ENCODE results near the gene SETD6. TPM values are rescaled to one million over a fixed set of nuclear protein-coding genes. Genes with fewer than 3 reads are reported as not detected.

The SETD6 gene
- total and polyA plus RNA-seq, 2 of the 13 experiments (the other 11 are each of a cell fraction or from before 2014, with no cell fraction given) = 24.0 to 25.7 TPM

DNA sequence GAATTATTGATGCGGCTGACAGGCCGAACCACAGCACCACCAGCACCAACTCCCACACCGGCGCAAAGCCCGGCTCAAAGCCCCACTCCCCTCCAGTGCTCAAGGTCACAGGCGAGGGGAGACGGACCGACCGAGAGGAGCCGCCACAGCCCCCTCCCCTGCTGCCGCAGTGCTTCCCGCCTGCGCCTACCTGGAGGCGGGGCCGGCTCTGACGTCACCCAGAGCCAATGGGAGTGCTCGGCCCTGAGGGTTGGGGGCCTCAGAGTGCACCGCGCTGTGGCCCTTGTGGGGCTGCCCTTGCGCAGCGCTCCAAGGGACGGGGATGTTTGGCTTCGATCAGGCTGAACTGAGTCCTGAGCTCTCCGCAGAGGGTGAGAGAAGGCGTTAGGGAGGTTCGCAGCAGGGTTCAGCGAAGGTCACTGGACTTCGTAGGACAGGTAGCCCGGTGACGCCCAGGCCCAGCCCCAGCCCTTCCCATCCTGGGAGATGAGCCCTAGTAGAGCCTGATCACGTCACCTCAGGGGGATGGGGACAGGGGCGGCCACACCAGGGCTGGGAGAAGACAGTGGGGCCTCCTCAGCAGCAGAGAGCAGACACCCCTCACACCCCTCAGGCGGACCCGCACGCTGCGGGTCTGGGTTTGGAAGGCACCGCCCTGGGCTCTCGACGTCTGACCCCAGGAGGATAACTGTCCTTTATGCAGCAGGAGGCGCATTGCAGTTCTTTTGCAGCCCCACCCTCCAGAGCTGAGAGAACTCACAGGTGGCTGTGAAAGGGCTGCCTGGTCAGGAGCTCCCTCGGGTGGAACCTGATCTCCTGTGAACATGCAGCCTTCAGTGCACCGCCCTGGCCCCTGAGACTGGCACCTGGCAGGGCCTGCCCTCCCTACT, 13.8 kb upstream of the SETD6 start (continued):
- TF ChIP-seq, protein P1, sequence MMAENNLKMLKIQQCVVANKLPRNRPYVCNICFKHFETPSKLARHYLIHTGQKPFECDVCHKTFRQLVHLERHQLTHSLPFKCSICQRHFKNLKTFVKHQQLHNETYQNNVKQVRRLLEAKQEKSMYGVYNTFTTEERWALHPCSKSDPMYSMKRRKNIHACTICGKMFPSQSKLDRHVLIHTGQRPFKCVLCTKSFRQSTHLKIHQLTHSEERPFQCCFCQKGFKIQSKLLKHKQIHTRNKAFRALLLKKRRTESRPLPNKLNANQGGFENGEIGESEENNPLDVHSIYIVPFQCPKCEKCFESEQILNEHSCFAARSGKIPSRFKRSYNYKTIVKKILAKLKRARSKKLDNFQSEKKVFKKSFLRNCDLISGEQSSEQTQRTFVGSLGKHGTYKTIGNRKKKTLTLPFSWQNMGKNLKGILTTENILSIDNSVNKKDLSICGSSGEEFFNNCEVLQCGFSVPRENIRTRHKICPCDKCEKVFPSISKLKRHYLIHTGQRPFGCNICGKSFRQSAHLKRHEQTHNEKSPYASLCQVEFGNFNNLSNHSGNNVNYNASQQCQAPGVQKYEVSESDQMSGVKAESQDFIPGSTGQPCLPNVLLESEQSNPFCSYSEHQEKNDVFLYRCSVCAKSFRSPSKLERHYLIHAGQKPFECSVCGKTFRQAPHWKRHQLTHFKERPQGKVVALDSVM (CRISPR knock-in tag; IDR thresholded peaks at IDR 0.05) = no peak
- TF ChIP-seq, protein P2, sequence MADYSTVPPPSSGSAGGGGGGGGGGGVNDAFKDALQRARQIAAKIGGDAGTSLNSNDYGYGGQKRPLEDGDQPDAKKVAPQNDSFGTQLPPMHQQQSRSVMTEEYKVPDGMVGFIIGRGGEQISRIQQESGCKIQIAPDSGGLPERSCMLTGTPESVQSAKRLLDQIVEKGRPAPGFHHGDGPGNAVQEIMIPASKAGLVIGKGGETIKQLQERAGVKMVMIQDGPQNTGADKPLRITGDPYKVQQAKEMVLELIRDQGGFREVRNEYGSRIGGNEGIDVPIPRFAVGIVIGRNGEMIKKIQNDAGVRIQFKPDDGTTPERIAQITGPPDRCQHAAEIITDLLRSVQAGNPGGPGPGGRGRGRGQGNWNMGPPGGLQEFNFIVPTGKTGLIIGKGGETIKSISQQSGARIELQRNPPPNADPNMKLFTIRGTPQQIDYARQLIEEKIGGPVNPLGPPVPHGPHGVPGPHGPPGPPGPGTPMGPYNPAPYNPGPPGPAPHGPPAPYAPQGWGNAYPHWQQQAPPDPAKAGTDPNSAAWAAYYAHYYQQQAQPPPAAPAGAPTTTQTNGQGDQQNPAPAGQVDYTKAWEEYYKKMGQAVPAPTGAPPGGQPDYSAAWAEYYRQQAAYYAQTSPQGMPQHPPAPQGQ (CRISPR knock-in tag; IDR thresholded peaks at IDR 0.05; ENCODE audit: borderline replicate concordance) = no peak
- TF ChIP-seq, protein P3, sequence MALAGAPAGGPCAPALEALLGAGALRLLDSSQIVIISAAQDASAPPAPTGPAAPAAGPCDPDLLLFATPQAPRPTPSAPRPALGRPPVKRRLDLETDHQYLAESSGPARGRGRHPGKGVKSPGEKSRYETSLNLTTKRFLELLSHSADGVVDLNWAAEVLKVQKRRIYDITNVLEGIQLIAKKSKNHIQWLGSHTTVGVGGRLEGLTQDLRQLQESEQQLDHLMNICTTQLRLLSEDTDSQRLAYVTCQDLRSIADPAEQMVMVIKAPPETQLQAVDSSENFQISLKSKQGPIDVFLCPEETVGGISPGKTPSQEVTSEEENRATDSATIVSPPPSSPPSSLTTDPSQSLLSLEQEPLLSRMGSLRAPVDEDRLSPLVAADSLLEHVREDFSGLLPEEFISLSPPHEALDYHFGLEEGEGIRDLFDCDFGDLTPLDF (CRISPR knock-in tag; IDR thresholded peaks at IDR 0.05) = 0 out of 2 replicates have a peak, but pooled peaks have one; percentile 21
- TF ChIP-seq, protein P4, sequence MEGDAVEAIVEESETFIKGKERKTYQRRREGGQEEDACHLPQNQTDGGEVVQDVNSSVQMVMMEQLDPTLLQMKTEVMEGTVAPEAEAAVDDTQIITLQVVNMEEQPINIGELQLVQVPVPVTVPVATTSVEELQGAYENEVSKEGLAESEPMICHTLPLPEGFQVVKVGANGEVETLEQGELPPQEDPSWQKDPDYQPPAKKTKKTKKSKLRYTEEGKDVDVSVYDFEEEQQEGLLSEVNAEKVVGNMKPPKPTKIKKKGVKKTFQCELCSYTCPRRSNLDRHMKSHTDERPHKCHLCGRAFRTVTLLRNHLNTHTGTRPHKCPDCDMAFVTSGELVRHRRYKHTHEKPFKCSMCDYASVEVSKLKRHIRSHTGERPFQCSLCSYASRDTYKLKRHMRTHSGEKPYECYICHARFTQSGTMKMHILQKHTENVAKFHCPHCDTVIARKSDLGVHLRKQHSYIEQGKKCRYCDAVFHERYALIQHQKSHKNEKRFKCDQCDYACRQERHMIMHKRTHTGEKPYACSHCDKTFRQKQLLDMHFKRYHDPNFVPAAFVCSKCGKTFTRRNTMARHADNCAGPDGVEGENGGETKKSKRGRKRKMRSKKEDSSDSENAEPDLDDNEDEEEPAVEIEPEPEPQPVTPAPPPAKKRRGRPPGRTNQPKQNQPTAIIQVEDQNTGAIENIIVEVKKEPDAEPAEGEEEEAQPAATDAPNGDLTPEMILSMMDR (CRISPR knock-in tag; IDR thresholded peaks at IDR 0.05) = peak; percentile 9; the same call in 1 of the 2 replicates
- TF ChIP-seq, protein P5, sequence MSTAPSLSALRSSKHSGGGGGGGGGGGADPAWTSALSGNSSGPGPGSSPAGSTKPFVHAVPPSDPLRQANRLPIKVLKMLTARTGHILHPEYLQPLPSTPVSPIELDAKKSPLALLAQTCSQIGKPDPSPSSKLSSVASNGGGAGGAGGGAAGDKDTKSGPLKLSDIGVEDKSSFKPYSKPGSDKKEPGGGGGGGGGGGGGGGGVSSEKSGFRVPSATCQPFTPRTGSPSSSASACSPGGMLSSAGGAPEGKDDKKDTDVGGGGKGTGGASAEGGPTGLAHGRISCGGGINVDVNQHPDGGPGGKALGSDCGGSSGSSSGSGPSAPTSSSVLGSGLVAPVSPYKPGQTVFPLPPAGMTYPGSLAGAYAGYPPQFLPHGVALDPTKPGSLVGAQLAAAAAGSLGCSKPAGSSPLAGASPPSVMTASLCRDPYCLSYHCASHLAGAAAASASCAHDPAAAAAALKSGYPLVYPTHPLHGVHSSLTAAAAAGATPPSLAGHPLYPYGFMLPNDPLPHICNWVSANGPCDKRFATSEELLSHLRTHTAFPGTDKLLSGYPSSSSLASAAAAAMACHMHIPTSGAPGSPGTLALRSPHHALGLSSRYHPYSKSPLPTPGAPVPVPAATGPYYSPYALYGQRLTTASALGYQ (CRISPR knock-in tag; IDR thresholded peaks at IDR 0.05) = no peak
- no peak for TF ChIP-seq ZNF75D (CRISPR knock-in tag; IDR thresholded peaks at IDR 0.05; ENCODE audit: borderline replicate concordance)
- no peak for TF ChIP-seq ZZZ3 (CRISPR knock-in tag; IDR thresholded peaks at IDR 0.05; ENCODE audit: borderline replicate concordance)
- no peak for TF ChIP-seq NR2F6 (IDR thresholded peaks at IDR 0.05)
- no peak for TF ChIP-seq NR2F6 (CRISPR knock-in tag; IDR thresholded peaks at IDR 0.05)
- no peak for TF ChIP-seq ZNF296 (CRISPR knock-in tag; conservative IDR thresholded peaks at IDR 0.05)
- TF ChIP-seq ZNF572 (CRISPR knock-in tag; IDR thresholded peaks at IDR 0.05) = 0 out of 2 replicates have a peak, but pooled peaks have one; percentile 19
- TF ChIP-seq ZNF331 (CRISPR knock-in tag; IDR thresholded peaks at IDR 0.05) = no peak
- TF ChIP-seq ZSCAN29 (CRISPR knock-in tag; conservative IDR thresholded peaks at IDR 0.05) = 0 out of 2 replicates have a peak, but pooled peaks have one; percentile 15
- no peak for TF ChIP-seq BCL6 (CRISPR knock-in tag; IDR thresholded peaks at IDR 0.05)
- TF ChIP-seq ZFAT (CRISPR knock-in tag; conservative IDR thresholded peaks at IDR 0.05) = no peak
- TF ChIP-seq, protein P6, sequence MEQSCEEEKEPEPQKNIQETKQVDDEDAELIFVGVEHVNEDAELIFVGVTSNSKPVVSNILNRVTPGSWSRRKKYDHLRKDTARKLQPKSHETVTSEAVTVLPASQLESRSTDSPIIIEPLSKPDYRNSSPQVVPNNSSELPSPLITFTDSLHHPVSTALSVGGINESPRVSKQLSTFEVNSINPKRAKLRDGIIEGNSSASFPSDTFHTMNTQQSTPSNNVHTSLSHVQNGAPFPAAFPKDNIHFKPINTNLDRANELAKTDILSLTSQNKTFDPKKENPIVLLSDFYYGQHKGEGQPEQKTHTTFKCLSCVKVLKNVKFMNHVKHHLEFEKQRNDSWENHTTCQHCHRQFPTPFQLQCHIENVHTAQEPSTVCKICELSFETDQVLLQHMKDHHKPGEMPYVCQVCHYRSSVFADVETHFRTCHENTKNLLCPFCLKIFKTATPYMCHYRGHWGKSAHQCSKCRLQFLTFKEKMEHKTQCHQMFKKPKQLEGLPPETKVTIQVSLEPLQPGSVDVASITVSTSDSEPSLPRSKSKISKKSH (CRISPR knock-in tag; IDR thresholded peaks at IDR 0.05; ENCODE audit: borderline replicate concordance) = peak; percentile 18; the same call in 1 of the 2 replicates
- TF ChIP-seq ZSCAN21 (CRISPR knock-in tag; IDR thresholded peaks at IDR 0.05; ENCODE audit: borderline replicate concordance) = peak; percentile 44; the same call in 1 of the 2 replicates
- TF ChIP-seq FOSL2 (CRISPR knock-in tag; IDR thresholded peaks at IDR 0.05) = 0 out of 2 replicates have a peak, but pooled peaks have one; percentile 21

Measured in HepG2 (cell line).